CD14-positive monocyte (primary cell): ENCODE data around the gene IRF6. TPM values are rescaled to one million over a fixed set of nuclear protein-coding genes. Genes with fewer than 3 reads are reported as not detected.

Source experiments
- DNase-seq, 3 donors: peaks; one replicate each; pipeline ENCODE4 v3.0.0-alpha.2; 2011 to 2022
- H2AFZ ChIP-seq: 2 replicates; pipeline ENCODE4 v1.6.0; 2012; ENCODE audit warnings: mild to moderate bottlenecking, low read depth, low read length, inconsistent platforms; ENCODE audit not compliant: insufficient read depth, poor library complexity, severe bottlenecking
- H3K27ac ChIP-seq, 2 donors: 1 replicate in 1 of 2; 2 replicates in 1 of 2; pipeline ENCODE4 v1.5.1; 2012 to 2013; ENCODE audit warnings: low read length in 2 of 2, control low read depth in 1 of 2, inconsistent platforms in 1 of 2, low read depth in 1 of 2, mild to moderate bottlenecking in 1 of 2
- H3K27me3 ChIP-seq, 2 donors: one replicate each; pipeline versions ENCODE4 v1.6.0 to v1.6.1; 2011 to 2013; ENCODE audit warnings: low read length in 2 of 2; ENCODE audit not compliant: control insufficient read depth in 2 of 2, insufficient read depth in 2 of 2
- H3K36me3 ChIP-seq, 2 donors: replicated peaks in 1 of 2; 1 replicate in 1 of 2; 2 replicates in 1 of 2; pipeline versions ENCODE4 v1.5.1 to v1.6.1; 2012 to 2013; ENCODE audit warnings: low read length in 2 of 2, control low read depth in 1 of 2, inconsistent platforms in 1 of 2, mild to moderate bottlenecking in 1 of 2; ENCODE audit not compliant: insufficient read depth in 2 of 2, control insufficient read depth in 1 of 2
- H3K4me1 ChIP-seq, 2 donors: 1 replicate in 1 of 2; 2 replicates in 1 of 2; pipeline versions ENCODE4 v1.5.1 to v1.6.1; 2012 to 2013; ENCODE audit warnings: low read length in 2 of 2, control low read depth in 1 of 2, inconsistent platforms in 1 of 2, mild to moderate bottlenecking in 1 of 2, moderate library complexity in 1 of 2; ENCODE audit not compliant: insufficient read depth in 2 of 2, control insufficient read depth in 1 of 2
- H3K4me2 ChIP-seq: replicated peaks from 2 replicates; pipeline ENCODE3; 2012; ENCODE audit warnings: low read length, moderate library complexity, mild to moderate bottlenecking; ENCODE audit not compliant: poor library complexity, severe bottlenecking; ENCODE audit errors: extremely low read depth
- H3K4me3 ChIP-seq, 3 experiments: fragments of 200-600 bp in 1 of 3; sonication (generic) in 1 of 3; replicated peaks in 1 of 3; 1 replicate in 2 of 3; 2 replicates in 1 of 3; pipeline ENCODE4 v1.5.1; 2011 to 2013; ENCODE audit warnings: low read length in 3 of 3, mild to moderate bottlenecking in 3 of 3, control low read depth in 2 of 3, low read depth in 2 of 3, inconsistent platforms in 1 of 3, moderate library complexity in 1 of 3
- H3K79me2 ChIP-seq: 2 replicates; pipeline ENCODE4 v1.6.0; 2012; ENCODE audit warnings: mild to moderate bottlenecking, control low read depth, inconsistent platforms, low read length, moderate library complexity; ENCODE audit not compliant: insufficient read depth
- H3K9ac ChIP-seq: 2 replicates; pipeline ENCODE4 v1.6.0; 2017; ENCODE audit warnings: low read length, mild to moderate bottlenecking; ENCODE audit not compliant: insufficient read depth, poor library complexity, severe bottlenecking
- H3K9me3 ChIP-seq, 2 donors: replicated peaks in 1 of 2; 1 replicate in 1 of 2; 2 replicates in 1 of 2; pipeline versions ENCODE4 v1.5.1 to v1.6.1; 2012 to 2013; ENCODE audit warnings: low read length in 2 of 2, control low read depth in 1 of 2; ENCODE audit not compliant: control insufficient read depth in 1 of 2, insufficient read depth in 1 of 2
- H4K20me1 ChIP-seq: 2 replicates; pipeline ENCODE4 v1.6.0; 2012; ENCODE audit warnings: mild to moderate bottlenecking, low read length, control low read depth, moderate library complexity; ENCODE audit not compliant: insufficient read depth
- H3K27ac Mint-ChIP-seq, 7 donors: one replicate each; pipeline ENCODE4 v1.8.0; 2020; ENCODE audit warnings: mild to moderate bottlenecking in 7 of 7, mixed read lengths in 7 of 7, moderate library complexity in 6 of 7, inconsistent platforms in 2 of 7
- H3K27me3 Mint-ChIP-seq, 3 donors: one replicate each; pipeline ENCODE4 v1.8.0; 2021 to 2022; ENCODE audit warnings: low read depth in 3 of 3, mild to moderate bottlenecking in 3 of 3, mixed read lengths in 3 of 3, moderate library complexity in 3 of 3, inconsistent platforms in 1 of 3
- H3K36me3 Mint-ChIP-seq, 2 donors: one replicate each; pipeline ENCODE4 v1.8.0; 2020; ENCODE audit warnings: mixed read lengths in 2 of 2, inconsistent platforms in 1 of 2, mild to moderate bottlenecking in 1 of 2
- H3K4me1 Mint-ChIP-seq: one replicate; pipeline ENCODE4 v1.8.0; 2020; ENCODE audit warnings: mild to moderate bottlenecking, mixed read lengths
- H3K4me3 Mint-ChIP-seq, 2 donors: one replicate each; pipeline ENCODE4 v1.8.0; 2020; ENCODE audit warnings: mild to moderate bottlenecking in 2 of 2, mixed read lengths in 2 of 2, moderate library complexity in 1 of 2
- H3K9me3 Mint-ChIP-seq, 7 donors: one replicate each; pipeline ENCODE4 v1.8.0; 2020 to 2022; ENCODE audit warnings: mixed read lengths in 7 of 7, mild to moderate bottlenecking in 6 of 7, moderate library complexity in 6 of 7, inconsistent platforms in 2 of 7
- CTCF ChIP-seq: fragments of 200-600 bp; IDR thresholded peaks from one replicate; pipeline ENCODE4 v1.8.0; 2022; ENCODE audit warnings: antibody characterized with exemption, mild to moderate bottlenecking
- WGBS: methylation state at CpG from one replicate; pipeline ENCODE4 v1.1.5; 2013; ENCODE audit warnings: missing lambda C conversion rate; ENCODE audit not compliant: insufficient coverage; 5-methylcytosine and 5-hydroxymethylcytosine counted together
- intact Hi-C, 2 donors: fragments of 100-400 bp; cut with micrococcal nuclease; formaldehyde crosslinking; loops; one replicate each; pipeline versions ENCODE4 v1.15.0 to v1.15.1; 2023
- polyA plus RNA-seq, 3 donors: library from polyadenylated mRNA; depleted of rRNA in 1 of 3; unstranded in 2 of 3; stranded (reverse) in 1 of 3; fragments of 300-500 nt in 2 of 3; fragments of >200 nt in 1 of 3; fragmentation: Illumina TruSeq in 2 of 3; gene quantifications; 1 replicate in 2 of 3; 2 replicates in 1 of 3; pipeline ENCODE4 v1.2.3, GENCODE V29; 2012 to 2021

Gene IRF6
- polyA plus RNA-seq, 3 donors = 0.21 to 0.62 (median 0.35) TPM

- DNase-seq = no peak
These were observed 3.2 kb downstream of the IRF6 start for GRCh38 chr1:209802780-209803152.

GRCh38 chr1:209802117-209802779, 3.7 kb downstream of the IRF6 start:
- no peak for TF ChIP-seq CTCF
- Histone ChIP-seq H3K79me2 (no peaks in the 10 kb centered on the region), H3K9me3 (no peaks in the 10 kb centered on the region), H3K27me3 (no peaks in the 10 kb centered on the region), H3K9ac (no peak overlapping the region), H3K36me3 (no peaks in the 10 kb centered on the region), H2AFZ (no peak overlapping the region), H4K20me1 (no peaks in the 10 kb centered on the region), H3K4me2 (no peak overlapping the region), H3K4me1 (peaks cover 12 to 13% of the 10 kb centered on the region in 2 donors), H3K27ac (no peak overlapping the region), H3K4me3 (no peak overlapping the region)
- intact Hi-C loops = no loop called here
- Mint-ChIP-seq H3K9me3 (peaks cover 0 to 3% (median 0%) of the 10 kb centered on the region in 7 donors), H3K27me3 (peaks cover 11 to 39% (median 17%) of the 10 kb centered on the region in 3 donors), H3K4me3 (no peak overlapping the region), H3K4me1 (peaks cover 20% of the 10 kb centered on the region), H3K36me3 (no peaks in the 10 kb centered on the region), H3K27ac (no peak overlapping the region)
- no CpG with 5 or more reads among the region's 4 CpGs for WGBS
- no peak for DNase-seq

More at GRCh38 chr1:209802780-209803152, 3.2 kb downstream of the IRF6 start:
- H3K4me1 ChIP-seq = peaks cover 12 to 13% of the 10 kb centered on the region in 2 donors
- Mint-ChIP-seq H3K4me3 (no peak overlapping the region), H3K4me1 (peaks cover 20% of the 10 kb centered on the region), H3K27ac (no peak overlapping the region), H3K27me3 (peaks cover 11 to 39% (median 17%) of the 10 kb centered on the region in 3 donors), H3K9me3 (peaks cover 0 to 3% (median 0%) of the 10 kb centered on the region in 7 donors), H3K36me3 (no peaks in the 10 kb centered on the region)
- no peaks in the 10 kb centered on the region for H4K20me1 ChIP-seq
- H3K4me3 ChIP-seq = no peak overlapping the region
- H3K36me3 ChIP-seq = no peaks in the 10 kb centered on the region
- no peak overlapping the region for H3K27ac ChIP-seq
- H3K27me3 ChIP-seq = no peaks in the 10 kb centered on the region
- H3K9me3 ChIP-seq = no peaks in the 10 kb centered on the region
- TF ChIP-seq CTCF = no peak
- WGBS = no CpG with 5 or more reads among the region's 4 CpGs
- no peak overlapping the region for H3K9ac ChIP-seq
- intact Hi-C loops = no loop called here
- no peaks in the 10 kb centered on the region for H3K79me2 ChIP-seq
- H2AFZ ChIP-seq = no peak overlapping the region
- H3K4me2 ChIP-seq = no peak overlapping the region
